GM23338 (cell line): ENCODE data around the gene DRGX. TPM values are rescaled to one million over a fixed set of nuclear protein-coding genes. Genes with fewer than 3 reads are reported as not detected.

ENCODE experiments used
- ATAC-seq: fragments of 200-7000 bp; cut with Tn5 transposase; 3 replicates; pipeline ENCODE4 v1.9.1; 2020
- DNase-seq: peaks from one replicate; pipeline ENCODE4 v3.0.0-alpha.2; 2015; ENCODE audit warnings: low spot score
- H2AFZ ChIP-seq: fragments of 200-600 bp; sonication (generic); 2 replicates; pipeline ENCODE4 v1.8.0; 2016; ENCODE audit warnings: antibody characterized with exemption, mild to moderate bottlenecking, moderate library complexity
- H3F3A ChIP-seq: fragments of 200-600 bp; sonication (generic); replicated peaks from 2 replicates; pipeline ENCODE4 v1.8.0; 2017; ENCODE audit warnings: antibody characterized with exemption, mixed run types, low read depth
- H3K27ac ChIP-seq: fragments of 200-600 bp; sonication (generic); 2 replicates; pipeline ENCODE4 v1.6.1; 2016; ENCODE audit warnings: low read depth
- H3K27me3 ChIP-seq: fragments of 200-600 bp; sonication (generic); 2 replicates; pipeline ENCODE4 v1.8.0; 2016; ENCODE audit warnings: mild to moderate bottlenecking, mixed run types, moderate library complexity; ENCODE audit not compliant: insufficient read depth
- H3K36me3 ChIP-seq: fragments of 200-600 bp; sonication (generic); 2 replicates; pipeline ENCODE4 v1.8.0; 2016; ENCODE audit warnings: mild to moderate bottlenecking; ENCODE audit not compliant: insufficient read depth
- H3K4me1 ChIP-seq: fragments of 200-600 bp; sonication (generic); 2 replicates; pipeline ENCODE4 v1.8.0; 2016; ENCODE audit warnings: mild to moderate bottlenecking, moderate library complexity; ENCODE audit not compliant: insufficient read depth
- H3K4me2 ChIP-seq: fragments of 200-600 bp; sonication (generic); 2 replicates; pipeline ENCODE4 v1.7.1; 2017; ENCODE audit warnings: mixed run types
- H3K4me3 ChIP-seq: fragments of 200-600 bp; sonication (generic); 2 replicates; pipeline ENCODE4 v1.6.1; 2016; ENCODE audit warnings: mixed run types
- H3K79me2 ChIP-seq: fragments of 200-600 bp; sonication (generic); replicated peaks from 2 replicates; pipeline ENCODE4 v1.8.0; 2017; ENCODE audit warnings: mild to moderate bottlenecking; ENCODE audit not compliant: insufficient read depth
- H3K9me2 ChIP-seq: fragments of 200-600 bp; sonication (generic); 2 replicates; pipeline ENCODE4 v1.8.0; 2017; ENCODE audit not compliant: insufficient read depth
- H4K20me1 ChIP-seq: fragments of 200-600 bp; sonication (generic); replicated peaks from 2 replicates; pipeline ENCODE4 v1.8.0; 2017; ENCODE audit warnings: mild to moderate bottlenecking; ENCODE audit not compliant: insufficient read depth
- H3K27ac Mint-ChIP-seq: 2 replicates; pipeline ENCODE4 v1.8.0; 2020; ENCODE audit warnings: inconsistent platforms, mild to moderate bottlenecking, moderate library complexity, mixed read lengths
- H3K27me3 Mint-ChIP-seq: 3 replicates; pipeline ENCODE4 v1.8.0; 2022; ENCODE audit warnings: low read depth, mild to moderate bottlenecking, moderate library complexity, mixed read lengths, inconsistent platforms; ENCODE audit not compliant: insufficient read depth, poor library complexity
- H3K36me3 Mint-ChIP-seq: 3 replicates; pipeline ENCODE4 v1.8.0; 2021; ENCODE audit warnings: low read depth, mild to moderate bottlenecking, inconsistent platforms, moderate library complexity, mixed read lengths
- H3K4me1 Mint-ChIP-seq: 3 replicates; pipeline ENCODE4 v1.8.0; 2020; ENCODE audit warnings: mild to moderate bottlenecking, inconsistent platforms, mixed read lengths
- H3K4me3 Mint-ChIP-seq: 3 replicates; pipeline ENCODE4 v1.8.0; 2021; ENCODE audit warnings: moderate library complexity, mild to moderate bottlenecking, inconsistent platforms, mixed read lengths
- H3K9me3 Mint-ChIP-seq: 3 replicates; pipeline ENCODE4 v1.8.0; 2020; ENCODE audit warnings: moderate library complexity, mild to moderate bottlenecking, inconsistent platforms, mixed read lengths
- CREB1 ChIP-seq: fragments of 250-450 bp; sonication (Bioruptor Pico); IDR thresholded peaks from 2 replicates; pipeline ENCODE4 v1.5.0; 2020; ENCODE audit warnings: low read depth, mild to moderate bottlenecking, moderate library complexity
- ETS1 ChIP-seq: IDR thresholded peaks from 2 replicates; pipeline ENCODE4 v1.6.1; 2016; ENCODE audit warnings: antibody characterized with exemption
- EZH2phosphoT487 ChIP-seq: fragments of 200-600 bp; sonication (generic); IDR thresholded peaks from one replicate; pipeline ENCODE4 v1.8.1; 2018; ENCODE audit warnings: antibody characterized with exemption; ENCODE audit not compliant: unreplicated experiment
- JUNB ChIP-seq: IDR thresholded peaks from one replicate; pipeline ENCODE4 v1.6.1; 2016; ENCODE audit warnings: antibody characterized with exemption; ENCODE audit not compliant: unreplicated experiment
- NANOG ChIP-seq: IDR thresholded peaks from 2 replicates; pipeline ENCODE4 v1.6.1; 2016; ENCODE audit warnings: antibody characterized with exemption, borderline replicate concordance
- POLR2AphosphoS5 ChIP-seq: IDR thresholded peaks from 2 replicates; pipeline ENCODE4 v1.6.1; 2016; ENCODE audit warnings: antibody characterized with exemption, low read depth
- STAT1 ChIP-seq: IDR thresholded peaks from one replicate; pipeline ENCODE4 v1.6.1; 2016; ENCODE audit warnings: antibody characterized with exemption; ENCODE audit not compliant: unreplicated experiment
- ZNF114 ChIP-seq: fragments of 250-450 bp; sonication (Bioruptor Pico); IDR thresholded peaks from 2 replicates; pipeline ENCODE4 v1.5.0; 2020; ENCODE audit warnings: mild to moderate bottlenecking, moderate library complexity
- ZNF331 ChIP-seq: fragments of 250-450 bp; sonication (Bioruptor Pico); IDR thresholded peaks from 2 replicates; pipeline ENCODE4 v1.5.0; 2020; ENCODE audit warnings: low read depth, mild to moderate bottlenecking, moderate library complexity
- ZNF462 ChIP-seq: fragments of 250-450 bp; sonication (Bioruptor Pico); IDR thresholded peaks from 2 replicates; pipeline ENCODE4 v1.5.0; 2020; ENCODE audit warnings: mild to moderate bottlenecking, moderate library complexity
- polyA plus RNA-seq: library from polyadenylated mRNA; unstranded; fragments of >200 nt; fragmentation: Nextera tagmentation; extraction: Ambion mirVana; gene quantifications from 2 replicates; pipeline ENCODE4 v1.2.1, GENCODE V29; 2016
- total RNA-seq: library from RNA; depleted of rRNA; stranded (reverse); fragments of >200 nt; shearing (Covaris generic); gene quantifications from 2 replicates; pipeline ENCODE4 v1.2.3, GENCODE V29; 2014

The DRGX gene
- total and polyA plus RNA-seq, 2 experiments from 2014 or later: not detected

- no peaks in the 10 kb centered on the region for H3F3A ChIP-seq
- no peak overlapping the region for H3K4me2 ChIP-seq
- no peak overlapping the region for H3K27ac Mint-ChIP-seq
- H3K4me1 ChIP-seq: peaks cover 8% of the 10 kb centered on the region
- no peaks in the 10 kb centered on the region for H3K27me3 ChIP-seq
- no peaks in the 10 kb centered on the region for H3K9me3 Mint-ChIP-seq
- H3K4me3 ChIP-seq: no peak overlapping the region
- no peaks in the 10 kb centered on the region for H3K9me2 ChIP-seq
- H4K20me1 ChIP-seq: no peaks in the 10 kb centered on the region
- no peaks in the 10 kb centered on the region for H3K79me2 ChIP-seq
- H3K27me3 Mint-ChIP-seq: peaks cover 6% of the 10 kb centered on the region
- H3K27ac ChIP-seq: no peak overlapping the region
- no peak overlapping the region for H2AFZ ChIP-seq
- no peaks in the 10 kb centered on the region for H3K36me3 ChIP-seq
- no peak for DNase-seq
- TF ChIP-seq EZH2phosphoT487 (no peak), STAT1 (no peak), ZNF331 (CRISPR knock-in tag) (no peak), ETS1 (no peak)
- ATAC-seq: no peak
- H3K36me3 Mint-ChIP-seq: no peaks in the 10 kb centered on the region
- peaks cover 12% of the 10 kb centered on the region; the same call in 2 of the 3 replicates for H3K4me1 Mint-ChIP-seq
- H3K4me3 Mint-ChIP-seq: no peak overlapping the region
These were observed 31.1 kb downstream of the DRGX start for GRCh38 chr10:49364747-49365146.

- H3K27ac Mint-ChIP-seq: no peak overlapping the region
- Histone ChIP-seq H3K4me2 (no peak overlapping the region), H3K79me2 (no peaks in the 10 kb centered on the region), H3K36me3 (no peaks in the 10 kb centered on the region), H2AFZ (no peak overlapping the region), H3F3A (no peaks in the 10 kb centered on the region), H4K20me1 (no peaks in the 10 kb centered on the region), H3K27ac (no peak overlapping the region), H3K4me3 (no peak overlapping the region), H3K4me1 (peaks cover 11% of the 10 kb centered on the region), H3K9me2 (no peaks in the 10 kb centered on the region), H3K27me3 (no peaks in the 10 kb centered on the region)
- H3K4me3 Mint-ChIP-seq: no peak overlapping the region
- peaks cover 13% of the 10 kb centered on the region; the same call in 2 of the 3 replicates for H3K4me1 Mint-ChIP-seq
- no peaks in the 10 kb centered on the region for H3K9me3 Mint-ChIP-seq
- no peaks in the 10 kb centered on the region for H3K36me3 Mint-ChIP-seq
- H3K27me3 Mint-ChIP-seq: peaks cover 6% of the 10 kb centered on the region
- DNase-seq: no peak
- ATAC-seq: no peak
- TF ChIP-seq CREB1 (CRISPR knock-in tag): no peak
- no peak for TF ChIP-seq ZNF114
- TF ChIP-seq JUNB: no peak
- no peak for TF ChIP-seq ZNF462
- TF ChIP-seq STAT1: no peak
- no peak for TF ChIP-seq POLR2AphosphoS5
- no peak for TF ChIP-seq NANOG
- TF ChIP-seq EZH2phosphoT487: no peak
- TF ChIP-seq ZNF331 (CRISPR knock-in tag): no peak
- no peak for TF ChIP-seq ETS1
These were observed 31.8 kb downstream of the DRGX start for GRCh38 chr10:49364051-49364450.
